GM21447 (cell line): ENCODE results near the gene PRIMA1.

Experiments used
- ATAC-seq: cut with Tn5 transposase; IDR thresholded peaks from one replicate; pipeline ENCODE4 v1.9.1; 2021; ENCODE audit not compliant: unreplicated experiment

The PRIMA1 gene

DNA sequence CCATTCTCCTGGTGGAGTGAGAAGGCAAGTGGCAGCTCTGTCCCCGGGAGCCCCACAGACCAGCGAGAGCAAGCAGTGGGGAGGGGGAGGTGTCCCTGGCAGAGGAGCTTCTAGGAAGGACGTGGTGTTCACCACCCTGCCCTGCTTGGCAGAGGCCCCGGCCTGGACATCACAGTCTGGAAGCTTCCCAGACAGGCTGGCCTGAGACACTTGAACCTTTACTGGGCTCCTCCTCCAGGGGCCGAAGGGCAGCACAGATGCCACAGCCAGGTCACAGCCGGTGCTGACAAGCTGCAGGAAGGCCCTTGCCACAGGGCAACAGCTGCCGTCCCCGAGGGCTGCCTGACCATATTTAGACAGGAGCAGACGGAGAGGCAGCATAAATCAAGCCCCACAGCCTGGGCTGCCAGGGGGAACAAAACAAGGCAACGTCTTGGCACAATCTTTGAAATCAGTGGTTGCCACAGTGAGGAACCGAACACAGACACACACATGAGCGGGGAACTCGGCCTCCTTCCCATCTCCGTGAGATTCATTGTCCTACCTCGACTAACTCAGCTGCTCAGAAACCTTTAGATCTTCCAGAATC, 28.5 kb downstream of the PRIMA1 start:
- no peak for ATAC-seq

- no peak for ATAC-seq
These were observed 31.1 kb downstream of the PRIMA1 start for GRCh38 chr14:93757206-93757605.

DNA sequence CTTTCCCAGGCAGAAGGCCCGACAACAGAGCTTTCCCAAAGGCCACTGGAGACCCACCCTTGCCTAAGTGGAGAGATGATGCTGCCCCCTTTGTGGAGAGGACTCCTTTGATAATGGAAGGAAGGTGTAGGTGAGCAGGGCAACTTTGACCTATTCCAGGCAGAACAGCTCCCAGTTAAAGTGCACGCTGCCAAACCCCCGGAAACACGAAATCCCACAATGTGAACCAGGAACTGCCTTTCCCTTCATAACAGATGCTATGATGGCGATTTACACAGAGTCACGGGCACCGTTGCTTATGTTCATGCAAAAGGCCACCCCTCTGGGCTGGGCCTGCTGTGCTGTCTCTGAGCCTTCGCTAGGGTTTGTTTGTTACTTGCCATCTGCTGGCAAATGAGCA, 34.6 kb downstream of the PRIMA1 start:
- ATAC-seq: no peak

- no peak for ATAC-seq
These were observed 35.2 kb downstream of the PRIMA1 start for GRCh38 chr14:93752980-93753561.

DNA sequence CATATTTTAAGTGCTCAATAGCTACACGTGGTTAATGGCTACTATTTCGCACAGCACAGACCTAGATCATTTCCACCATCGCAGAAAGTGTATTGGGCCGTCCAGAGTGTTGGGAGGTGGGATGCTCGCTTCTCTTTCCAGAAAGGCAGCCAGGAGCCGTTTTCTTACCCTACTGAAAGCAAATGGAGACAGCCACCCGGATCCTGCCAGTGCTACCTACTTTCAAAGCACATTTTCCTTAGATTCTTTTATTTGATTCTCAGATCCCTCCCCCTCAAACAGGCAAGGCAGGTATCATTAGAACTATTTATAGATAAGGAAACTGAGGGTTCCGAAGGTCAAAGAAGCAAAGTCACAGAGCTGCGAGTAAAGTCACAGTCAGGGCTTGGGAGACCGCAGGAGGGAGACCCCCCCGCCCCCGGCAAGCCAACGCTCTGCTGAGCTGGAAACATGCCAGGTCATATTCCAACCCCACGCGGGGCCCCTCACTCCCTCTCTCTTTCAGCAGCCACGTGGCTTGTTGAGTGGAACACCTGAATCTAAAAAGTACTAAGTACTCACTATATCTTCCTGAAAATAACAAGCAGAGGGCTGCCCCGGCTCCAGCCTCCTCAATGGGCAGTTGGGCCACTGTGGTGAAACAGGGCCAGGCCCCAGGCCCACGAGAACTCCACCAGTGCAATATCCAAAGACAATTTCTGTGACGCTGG, 36.2 kb downstream of the PRIMA1 start:
- ATAC-seq: no peak

DNA sequence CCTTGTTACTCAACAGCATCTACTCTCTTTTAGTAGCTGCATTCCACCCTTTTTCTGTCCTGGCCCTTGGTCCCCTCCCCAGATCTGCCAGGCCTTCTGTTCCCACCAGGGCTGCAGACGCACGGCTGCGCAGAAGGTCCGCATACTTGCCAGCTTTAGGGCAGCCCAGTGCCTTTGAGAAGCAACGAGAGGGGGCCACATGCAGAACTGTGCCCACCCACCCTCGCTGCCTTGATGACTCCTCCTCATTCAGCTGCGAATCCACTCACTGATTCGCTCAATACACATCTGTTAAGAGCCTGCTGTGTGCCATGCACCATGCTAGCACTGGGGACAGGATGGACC, 39.2 kb downstream of the PRIMA1 start:
- ATAC-seq: no peak

GRCh38 chr14:93748208-93749075, 39.8 kb downstream of the PRIMA1 start:
- ATAC-seq: no peak

GRCh38 chr14:93747560-93747959, 40.7 kb downstream of the PRIMA1 start:
- ATAC-seq: no peak

- ATAC-seq: no peak
These were observed 41.2 kb downstream of the PRIMA1 start for GRCh38 chr14:93747102-93747501.

- ATAC-seq: no peak
These were observed 42.5 kb downstream of the PRIMA1 start for GRCh38 chr14:93745603-93746273.

DNA sequence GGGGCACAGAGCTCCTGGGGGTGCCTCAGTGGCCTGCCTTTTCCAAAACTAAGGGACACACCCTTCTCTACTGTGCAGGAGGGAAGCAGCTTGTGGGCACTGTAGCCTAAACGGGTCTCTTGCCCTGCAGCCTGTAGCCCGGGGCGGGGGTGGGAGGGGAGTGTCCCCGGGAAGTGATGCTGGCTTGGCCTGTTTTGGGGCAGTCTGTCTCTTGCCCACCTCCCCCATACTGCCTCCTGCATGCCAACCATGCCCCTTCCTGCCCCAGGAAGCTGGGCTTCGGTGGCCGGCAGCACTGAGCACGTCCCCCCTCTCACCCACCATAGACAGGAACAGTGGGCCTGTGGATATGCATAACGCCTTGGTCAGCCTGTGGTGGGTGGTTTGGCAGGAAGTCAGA, 43.4 kb downstream of the PRIMA1 start:
- ATAC-seq: no peak

DNA sequence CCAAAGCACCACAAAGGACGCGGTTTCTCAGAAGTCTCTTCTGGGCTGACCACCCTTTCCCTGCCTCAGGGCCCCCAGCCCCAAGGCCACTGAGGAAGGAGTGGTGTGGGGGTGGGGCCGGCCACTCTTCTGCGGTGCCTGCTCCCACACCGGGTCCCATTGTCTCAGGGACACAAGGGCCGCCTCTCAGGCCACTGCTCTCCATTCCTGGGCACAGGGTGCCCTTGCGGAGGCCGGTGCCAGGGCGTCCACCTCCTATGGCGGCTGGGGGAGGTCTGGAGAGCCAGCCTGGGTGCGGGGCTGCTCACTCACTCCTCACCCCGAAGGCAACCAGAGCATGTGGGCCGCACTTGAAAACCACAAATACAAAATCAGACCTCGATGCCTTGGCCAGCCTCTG, 44.1 kb downstream of the PRIMA1 start:
- ATAC-seq: no peak

GRCh38 chr14:93743270-93744060, 44.8 kb downstream of the PRIMA1 start:
- no peak for ATAC-seq

- no peak for ATAC-seq
These were observed 45.5 kb downstream of the PRIMA1 start for GRCh38 chr14:93742761-93743160.

DNA sequence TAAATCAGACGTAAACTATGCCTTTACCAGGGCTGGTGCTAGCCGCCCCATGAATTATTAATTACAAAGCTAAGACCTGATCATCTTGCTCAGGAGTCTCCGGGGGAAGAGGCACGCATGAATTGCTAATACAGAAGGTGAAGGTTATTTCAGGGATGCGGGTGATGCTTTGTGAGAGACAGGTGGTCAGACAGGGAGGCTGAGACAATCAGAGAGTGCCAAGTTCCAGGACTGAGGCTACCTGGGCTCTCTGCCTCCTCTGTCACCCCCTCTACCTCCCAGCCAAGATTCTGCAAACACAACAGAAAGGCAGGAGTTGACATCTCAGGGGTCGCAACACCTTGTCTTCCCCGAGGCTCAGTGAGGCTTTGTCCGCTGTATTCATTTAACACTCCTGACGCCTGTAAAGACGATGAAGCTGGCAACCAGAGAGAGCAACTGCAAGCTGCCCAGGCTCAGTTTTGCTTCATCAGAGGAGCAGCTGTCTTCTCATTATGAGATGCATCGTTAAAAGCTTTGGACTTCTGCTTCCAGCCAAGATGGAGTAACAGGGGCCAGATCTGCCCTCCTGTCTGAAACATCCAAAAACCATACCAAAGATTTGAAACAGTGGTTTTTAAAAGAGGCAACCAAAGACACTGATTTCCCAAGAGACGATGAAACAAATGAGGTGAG, 46.6 kb downstream of the PRIMA1 start:
- no peak for ATAC-seq

- no peak for ATAC-seq
These were observed 50.7 kb downstream of the PRIMA1 start for GRCh38 chr14:93737634-93738033.

DNA sequence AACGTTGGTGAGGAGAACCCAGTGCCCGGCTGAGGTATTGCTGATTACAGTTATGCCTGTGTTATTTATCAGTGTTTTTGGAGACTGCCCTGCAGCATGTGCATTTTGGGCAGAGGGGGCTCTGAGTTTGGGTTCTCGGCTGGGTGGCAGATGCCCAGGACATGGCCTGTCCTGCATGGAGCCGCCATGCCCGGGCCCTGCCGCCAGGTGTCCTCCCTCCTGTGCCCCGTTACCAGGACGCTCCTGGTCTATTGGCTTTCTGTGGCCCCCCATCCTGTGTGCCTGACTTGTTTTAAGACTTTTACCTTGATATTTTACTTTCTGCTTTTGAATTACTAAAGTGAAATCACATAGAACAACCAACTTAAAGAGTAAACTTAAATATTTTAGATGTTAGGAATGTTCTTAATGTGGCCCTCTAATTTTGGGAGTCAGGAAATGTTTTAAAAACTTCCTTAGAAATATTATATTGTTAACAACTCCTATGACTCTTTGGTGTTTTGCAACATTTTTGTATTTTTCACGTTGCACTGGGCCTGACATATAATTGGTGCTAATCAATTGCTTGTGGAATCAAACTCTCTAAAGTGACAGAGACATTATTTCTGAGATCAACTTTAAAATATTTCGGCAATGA, 51.8 kb downstream of the PRIMA1 start:
- ATAC-seq: no peak

DNA sequence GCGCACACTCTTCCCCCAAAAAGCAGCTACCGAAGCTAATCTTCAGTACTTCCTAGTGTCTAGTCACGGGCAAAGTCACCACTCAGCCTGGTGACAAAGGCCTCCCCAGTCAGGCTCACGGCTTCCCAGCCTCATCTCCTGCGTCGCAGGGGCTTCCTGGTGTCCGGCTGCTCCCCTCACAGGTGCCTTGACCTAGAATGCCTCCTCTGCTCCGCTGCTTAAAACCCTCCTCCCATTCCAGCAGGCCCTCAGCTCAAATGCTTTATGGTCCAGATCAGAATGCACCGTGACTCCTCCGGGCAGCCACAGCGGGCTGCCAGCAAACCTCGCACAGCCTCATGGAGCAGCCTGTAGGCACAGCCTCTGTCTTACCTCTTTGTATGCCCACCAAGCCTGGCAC, 53.1 kb downstream of the PRIMA1 start:
- ATAC-seq: no peak

DNA sequence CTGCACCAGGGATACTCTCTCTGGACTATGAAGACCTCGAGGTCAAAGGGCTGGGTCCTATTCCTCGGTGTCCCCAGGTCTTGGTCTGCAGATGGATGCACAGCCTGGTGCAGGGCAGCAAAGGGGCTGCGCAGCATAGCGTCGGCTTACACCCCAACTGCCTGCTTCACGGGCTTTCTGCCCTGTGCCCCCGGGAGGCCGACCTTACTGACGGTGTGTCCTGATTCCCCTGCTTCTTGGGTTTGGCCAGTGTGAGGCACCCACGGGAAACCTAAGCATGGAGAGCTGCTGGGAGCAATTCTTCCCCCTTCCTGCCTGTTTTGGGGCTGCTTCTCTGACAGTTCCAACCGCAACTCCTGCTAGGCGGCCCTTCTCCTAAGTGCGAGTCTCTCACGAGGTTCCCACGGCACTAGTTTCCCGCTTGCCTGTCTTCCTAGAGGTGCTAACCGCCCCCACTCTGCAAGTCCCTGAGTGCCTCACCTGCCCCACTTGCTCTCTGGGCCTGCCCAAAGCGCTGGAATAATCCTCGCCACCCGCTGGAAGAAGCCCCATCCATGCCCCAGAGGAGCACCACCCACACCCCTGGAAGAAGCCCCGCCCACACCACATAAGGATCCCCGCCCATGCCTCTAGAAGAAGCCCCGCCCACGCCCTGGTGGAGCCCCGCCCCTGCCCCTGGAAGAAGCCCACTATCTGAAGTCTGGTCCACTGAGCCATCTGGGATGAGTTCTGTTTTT, 54.0 kb downstream of the PRIMA1 start:
- ATAC-seq: no peak
